ENCODE results near the gene BUD23.

- TF ChIP-seq, protein P1, sequence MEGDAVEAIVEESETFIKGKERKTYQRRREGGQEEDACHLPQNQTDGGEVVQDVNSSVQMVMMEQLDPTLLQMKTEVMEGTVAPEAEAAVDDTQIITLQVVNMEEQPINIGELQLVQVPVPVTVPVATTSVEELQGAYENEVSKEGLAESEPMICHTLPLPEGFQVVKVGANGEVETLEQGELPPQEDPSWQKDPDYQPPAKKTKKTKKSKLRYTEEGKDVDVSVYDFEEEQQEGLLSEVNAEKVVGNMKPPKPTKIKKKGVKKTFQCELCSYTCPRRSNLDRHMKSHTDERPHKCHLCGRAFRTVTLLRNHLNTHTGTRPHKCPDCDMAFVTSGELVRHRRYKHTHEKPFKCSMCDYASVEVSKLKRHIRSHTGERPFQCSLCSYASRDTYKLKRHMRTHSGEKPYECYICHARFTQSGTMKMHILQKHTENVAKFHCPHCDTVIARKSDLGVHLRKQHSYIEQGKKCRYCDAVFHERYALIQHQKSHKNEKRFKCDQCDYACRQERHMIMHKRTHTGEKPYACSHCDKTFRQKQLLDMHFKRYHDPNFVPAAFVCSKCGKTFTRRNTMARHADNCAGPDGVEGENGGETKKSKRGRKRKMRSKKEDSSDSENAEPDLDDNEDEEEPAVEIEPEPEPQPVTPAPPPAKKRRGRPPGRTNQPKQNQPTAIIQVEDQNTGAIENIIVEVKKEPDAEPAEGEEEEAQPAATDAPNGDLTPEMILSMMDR (IDR thresholded peaks at IDR 0.05) = no peak
- no peak for TF ChIP-seq POLR2A (IDR thresholded peaks at IDR 0.05)
Measured at GRCh38 chr7:73690646-73691045, 7.2 kb downstream of the BUD23 start.
